SK-N-SH treated with all-trans-retinoic acid at 6 μM for 48 hours (cell line): ENCODE measurements around the gene SHC4.
A peak's percentile ranks its signal among the peaks of the same experiment; 100 is the strongest.

ENCODE experiments used
- ATAC-seq: fragments of 200-7000 bp; cut with Tn5 transposase; 3 replicates; pipeline ENCODE4 v1.9.1; 2020; ENCODE audit warnings: mild to moderate bottlenecking, moderate library complexity
- ARNTL ChIP-seq: fragments of 450-650 bp; formaldehyde crosslinking; IDR thresholded peaks from 2 replicates; pipeline ENCODE4 v1.5.0; 2020; ENCODE audit warnings: low read depth, mild to moderate bottlenecking, moderate library complexity, borderline replicate concordance
- BACH2 ChIP-seq: fragments of 250-450 bp; sonication (Bioruptor Pico); IDR thresholded peaks from 2 replicates; pipeline ENCODE4 v1.9.0; 2021; ENCODE audit warnings: mild to moderate bottlenecking, borderline replicate concordance
- CSDC2 ChIP-seq: fragments of 250-450 bp; sonication (Bioruptor Pico); IDR thresholded peaks from 2 replicates; pipeline ENCODE4 v1.5.0; 2020; ENCODE audit warnings: mild to moderate bottlenecking, moderate library complexity
- ESRRG ChIP-seq: fragments of 250-450 bp; sonication (Bioruptor Pico); IDR thresholded peaks from 2 replicates; pipeline ENCODE4 v1.6.1; 2021; ENCODE audit warnings: mild to moderate bottlenecking
- GLIS3 ChIP-seq: fragments of 250-450 bp; sonication (Bioruptor Pico); IDR thresholded peaks from 2 replicates; pipeline ENCODE4 v1.5.0; 2020; ENCODE audit warnings: mild to moderate bottlenecking, moderate library complexity
- ISL1 ChIP-seq: fragments of 250-450 bp; sonication (Bioruptor Pico); IDR thresholded peaks from 2 replicates; pipeline ENCODE4 v2.1.2; 2022; ENCODE audit warnings: mild to moderate bottlenecking, moderate library complexity
- OSR1 ChIP-seq: fragments of 250-450 bp; sonication (Bioruptor Pico); IDR thresholded peaks from 2 replicates; pipeline ENCODE4 v1.8.0; 2022; ENCODE audit warnings: moderate library complexity, mild to moderate bottlenecking, inconsistent platforms
- PPARA ChIP-seq: fragments of 250-450 bp; sonication (Bioruptor Pico); IDR thresholded peaks from 2 replicates; pipeline ENCODE4 v1.5.0; 2020; ENCODE audit warnings: mild to moderate bottlenecking, borderline replicate concordance
- RARB ChIP-seq: fragments of 250-450 bp; sonication (Bioruptor Pico); IDR thresholded peaks from 2 replicates; pipeline ENCODE4 v1.8.0; 2021; ENCODE audit warnings: mild to moderate bottlenecking, moderate library complexity
- SNAI2 ChIP-seq: fragments of 250-450 bp; sonication (Bioruptor Pico); IDR thresholded peaks from 2 replicates; pipeline ENCODE4 v1.5.0; 2020; ENCODE audit warnings: mild to moderate bottlenecking, moderate library complexity
- TCF4 ChIP-seq: fragments of 250-450 bp; sonication (Bioruptor Pico); IDR thresholded peaks from 2 replicates; pipeline ENCODE4 v1.8.0; 2021; ENCODE audit warnings: mild to moderate bottlenecking, moderate library complexity, borderline replicate concordance
- TOX ChIP-seq: fragments of 250-450 bp; sonication (Bioruptor Pico); IDR thresholded peaks from 2 replicates; pipeline ENCODE4 v1.8.0; 2021; ENCODE audit warnings: mild to moderate bottlenecking, moderate library complexity, borderline replicate concordance
- ZC3H10 ChIP-seq: fragments of 250-450 bp; sonication (Bioruptor Pico); IDR thresholded peaks from 2 replicates; pipeline ENCODE4 v1.5.1; 2021; ENCODE audit warnings: mild to moderate bottlenecking, moderate library complexity
- ZFP3 ChIP-seq: fragments of 250-450 bp; sonication (Bioruptor Pico); IDR thresholded peaks from 2 replicates; pipeline ENCODE4 v1.5.0; 2020; ENCODE audit warnings: mild to moderate bottlenecking, moderate library complexity
- ZFP30 ChIP-seq: fragments of 450-650 bp; formaldehyde crosslinking; IDR thresholded peaks from 2 replicates; pipeline ENCODE4 v1.5.0; 2022; ENCODE audit warnings: mild to moderate bottlenecking, moderate library complexity
- ZNF565 ChIP-seq: fragments of 450-650 bp; formaldehyde crosslinking; conservative IDR thresholded peaks from 2 replicates; pipeline ENCODE4 v1.5.0; 2020; ENCODE audit warnings: low read depth, mild to moderate bottlenecking, moderate library complexity
- ZNF70 ChIP-seq: fragments of 450-650 bp; formaldehyde crosslinking; IDR thresholded peaks from 2 replicates; pipeline ENCODE4 v1.5.0; 2020; ENCODE audit warnings: mild to moderate bottlenecking, moderate library complexity
- ZNF8 ChIP-seq: fragments of 450-650 bp; formaldehyde crosslinking; IDR thresholded peaks from 2 replicates; pipeline ENCODE4 v1.5.0; 2020; ENCODE audit warnings: mild to moderate bottlenecking, moderate library complexity
- TF ChIP-seq, protein P1 (sequence below): fragments of 250-450 bp; sonication (Bioruptor Pico); IDR thresholded peaks from 2 replicates; pipeline ENCODE4 v1.8.0; 2020; ENCODE audit warnings: mild to moderate bottlenecking, moderate library complexity, borderline replicate concordance
- TF ChIP-seq, protein P2 (sequence below): fragments of 250-450 bp; sonication (Bioruptor Pico); IDR thresholded peaks from 2 replicates; pipeline ENCODE4 v1.5.1; 2021; ENCODE audit warnings: mild to moderate bottlenecking, moderate library complexity
- TF ChIP-seq, protein P3 (sequence below): fragments of 250-450 bp; sonication (Bioruptor Pico); IDR thresholded peaks from 2 replicates; pipeline ENCODE4 v1.5.0; 2020; ENCODE audit warnings: mild to moderate bottlenecking, moderate library complexity

Gene SHC4

DNA sequence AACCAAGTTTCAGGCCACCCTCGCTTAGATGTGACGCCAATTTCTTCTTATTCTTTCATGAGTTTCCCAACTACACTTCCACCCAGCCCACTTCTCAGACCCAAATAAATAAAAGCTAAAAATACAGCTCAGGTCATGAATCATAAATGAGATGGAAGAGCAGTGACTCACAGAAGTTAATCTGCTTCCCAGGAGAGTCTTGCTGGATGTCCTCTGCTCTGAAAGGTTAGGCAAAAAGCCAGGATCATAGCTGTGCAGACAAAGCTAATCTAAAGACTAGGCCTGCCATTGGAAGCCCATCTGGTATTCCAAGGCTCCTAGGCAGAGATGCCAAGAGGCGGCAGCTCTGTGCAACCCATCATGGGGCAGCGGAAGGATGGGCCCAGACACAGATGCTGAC lies 24.1 kb downstream of the SHC4 start (continued):
- TF ChIP-seq ZC3H10 (CRISPR knock-in tag): no peak
- no peak for TF ChIP-seq TCF4 (CRISPR knock-in tag)
- no peak for TF ChIP-seq PPARA
- TF ChIP-seq SNAI2 (CRISPR knock-in tag): no peak
- TF ChIP-seq ISL1: no peak

DNA sequence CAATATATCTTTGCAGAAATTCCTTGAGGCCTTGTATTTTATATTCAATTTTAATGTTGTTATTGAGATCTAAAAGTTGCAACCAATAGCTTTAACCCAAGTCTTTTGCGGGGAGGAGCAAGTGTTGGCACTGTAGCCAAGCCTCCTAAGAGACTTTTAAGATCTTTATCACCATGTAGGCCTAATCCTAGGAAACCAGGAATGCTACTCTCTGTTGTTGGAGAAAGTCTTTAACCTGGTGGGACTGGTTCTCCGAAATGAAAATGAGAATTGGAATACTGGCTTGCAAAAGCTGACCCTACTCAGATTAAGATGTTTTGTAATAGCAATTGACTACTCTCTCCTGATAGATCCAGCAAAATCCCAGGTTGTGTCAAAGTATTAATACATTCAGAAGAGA lies 25.8 kb downstream of the SHC4 start:
- no peak for TF ChIP-seq ZNF565 (CRISPR knock-in tag)

DNA sequence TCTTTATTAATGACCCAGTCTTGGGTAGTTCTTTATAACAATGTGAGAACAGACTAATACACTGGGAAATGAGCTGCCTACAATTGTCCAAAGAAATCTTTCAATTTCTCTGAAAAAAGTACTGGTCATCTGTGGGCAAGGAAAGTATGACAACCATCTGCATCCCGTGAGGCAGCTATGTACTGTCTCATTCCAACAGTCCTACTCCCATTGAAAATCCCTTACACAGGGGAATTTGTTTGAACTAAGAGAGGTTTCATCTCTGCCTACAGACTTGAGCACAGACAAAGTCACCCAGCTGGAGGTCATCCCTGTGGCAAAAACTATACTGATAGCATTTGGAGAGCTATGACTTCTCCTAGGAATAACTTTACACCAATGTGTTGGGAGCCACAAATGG lies 27.1 kb downstream of the SHC4 start:
- peak; percentile 48 for ATAC-seq
- TF ChIP-seq RARB (CRISPR knock-in tag) (no peak), ZFP3 (CRISPR knock-in tag) (no peak), ZNF8 (no peak)
- TF ChIP-seq, protein P1, sequence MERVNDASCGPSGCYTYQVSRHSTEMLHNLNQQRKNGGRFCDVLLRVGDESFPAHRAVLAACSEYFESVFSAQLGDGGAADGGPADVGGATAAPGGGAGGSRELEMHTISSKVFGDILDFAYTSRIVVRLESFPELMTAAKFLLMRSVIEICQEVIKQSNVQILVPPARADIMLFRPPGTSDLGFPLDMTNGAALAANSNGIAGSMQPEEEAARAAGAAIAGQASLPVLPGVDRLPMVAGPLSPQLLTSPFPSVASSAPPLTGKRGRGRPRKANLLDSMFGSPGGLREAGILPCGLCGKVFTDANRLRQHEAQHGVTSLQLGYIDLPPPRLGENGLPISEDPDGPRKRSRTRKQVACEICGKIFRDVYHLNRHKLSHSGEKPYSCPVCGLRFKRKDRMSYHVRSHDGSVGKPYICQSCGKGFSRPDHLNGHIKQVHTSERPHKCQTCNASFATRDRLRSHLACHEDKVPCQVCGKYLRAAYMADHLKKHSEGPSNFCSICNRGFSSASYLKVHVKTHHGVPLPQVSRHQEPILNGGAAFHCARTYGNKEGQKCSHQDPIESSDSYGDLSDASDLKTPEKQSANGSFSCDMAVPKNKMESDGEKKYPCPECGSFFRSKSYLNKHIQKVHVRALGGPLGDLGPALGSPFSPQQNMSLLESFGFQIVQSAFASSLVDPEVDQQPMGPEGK (CRISPR knock-in tag): no peak

More for the DNA sequence above, 25.8 kb downstream of the SHC4 start:
- ATAC-seq: no peak

DNA sequence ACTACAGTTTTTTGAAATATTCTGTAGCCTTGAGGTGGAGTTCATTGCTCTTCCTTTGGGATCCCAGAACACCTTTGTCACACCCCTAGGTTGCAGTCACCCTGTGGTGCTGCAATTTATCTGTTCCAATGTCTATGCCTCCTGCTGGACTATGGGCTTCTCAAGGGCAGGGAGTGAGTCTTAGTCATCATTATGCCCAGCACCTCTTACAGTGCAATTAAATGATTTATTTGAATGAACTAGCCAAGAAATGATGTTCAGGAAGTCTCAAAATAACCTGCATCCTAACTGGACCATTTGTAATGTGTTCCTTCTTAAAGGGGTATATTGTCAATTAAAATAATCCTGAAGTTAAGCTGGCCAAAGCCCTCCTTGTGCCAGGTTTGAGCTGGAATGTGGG lies 28.5 kb downstream of the SHC4 start:
- no peak for TF ChIP-seq CSDC2 (CRISPR knock-in tag)

DNA sequence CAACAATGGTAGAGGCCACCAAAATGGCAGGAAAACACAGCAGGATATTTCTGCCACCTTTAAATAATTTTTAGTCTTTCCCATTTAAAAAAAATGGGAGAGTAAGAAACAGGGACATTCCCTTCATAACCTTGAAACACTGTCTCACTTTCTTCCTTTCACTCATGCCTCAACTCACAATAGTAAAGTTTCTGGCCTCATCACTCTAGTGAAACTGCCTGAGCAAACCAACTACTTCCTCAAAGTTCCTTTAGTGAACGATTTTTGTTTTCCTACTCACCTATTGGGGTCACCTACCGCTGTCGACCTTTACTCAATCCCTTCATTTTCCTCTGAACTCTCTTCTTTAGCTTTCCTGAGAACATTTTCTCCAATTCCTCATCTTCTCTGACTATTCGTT lies 33.0 kb downstream of the SHC4 start:
- TF ChIP-seq RARB (CRISPR knock-in tag) (no peak), ZC3H10 (CRISPR knock-in tag) (no peak), PPARA (no peak), TOX (CRISPR knock-in tag) (no peak), ZNF565 (CRISPR knock-in tag) (no peak), ESRRG (CRISPR knock-in tag) (no peak), GLIS3 (no peak), ZNF70 (CRISPR knock-in tag) (no peak)
- TF ChIP-seq, protein P2, sequence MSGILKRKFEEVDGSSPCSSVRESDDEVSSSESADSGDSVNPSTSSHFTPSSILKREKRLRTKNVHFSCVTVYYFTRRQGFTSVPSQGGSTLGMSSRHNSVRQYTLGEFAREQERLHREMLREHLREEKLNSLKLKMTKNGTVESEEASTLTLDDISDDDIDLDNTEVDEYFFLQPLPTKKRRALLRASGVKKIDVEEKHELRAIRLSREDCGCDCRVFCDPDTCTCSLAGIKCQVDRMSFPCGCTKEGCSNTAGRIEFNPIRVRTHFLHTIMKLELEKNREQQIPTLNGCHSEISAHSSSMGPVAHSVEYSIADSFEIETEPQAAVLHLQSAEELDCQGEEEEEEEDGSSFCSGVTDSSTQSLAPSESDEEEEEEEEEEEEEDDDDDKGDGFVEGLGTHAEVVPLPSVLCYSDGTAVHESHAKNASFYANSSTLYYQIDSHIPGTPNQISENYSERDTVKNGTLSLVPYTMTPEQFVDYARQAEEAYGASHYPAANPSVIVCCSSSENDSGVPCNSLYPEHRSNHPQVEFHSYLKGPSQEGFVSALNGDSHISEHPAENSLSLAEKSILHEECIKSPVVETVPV (CRISPR knock-in tag): no peak
- TF ChIP-seq, all 23 proteins: peak for 0
- ATAC-seq: no peak

More for the DNA sequence above, 28.5 kb downstream of the SHC4 start:
- ATAC-seq: no peak

DNA sequence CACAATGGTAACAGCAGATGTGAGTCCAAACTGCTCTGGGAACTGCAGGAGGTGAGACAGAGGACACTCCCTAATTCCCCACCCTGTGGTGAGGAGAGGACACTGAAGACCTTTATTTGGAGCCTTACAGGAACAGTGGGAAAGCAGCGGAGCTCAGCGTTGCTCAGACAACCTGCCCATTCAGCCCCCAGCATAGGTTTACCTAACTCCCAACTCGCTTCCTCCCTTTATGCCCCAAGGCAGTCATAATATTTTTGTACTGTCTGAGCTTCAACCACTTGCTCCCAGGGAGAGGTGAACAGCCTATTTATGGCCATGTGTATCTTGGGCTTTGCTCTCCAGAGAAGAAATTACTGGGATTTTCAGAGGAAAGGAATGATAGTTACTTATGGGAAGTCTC lies 34.1 kb downstream of the SHC4 start:
- TF ChIP-seq ARNTL (CRISPR knock-in tag) (no peak), BACH2 (CRISPR knock-in tag) (no peak), ZNF70 (CRISPR knock-in tag) (no peak), TCF4 (CRISPR knock-in tag) (no peak), SNAI2 (CRISPR knock-in tag) (no peak), ZNF565 (CRISPR knock-in tag) (no peak), OSR1 (CRISPR knock-in tag) (no peak), ESRRG (CRISPR knock-in tag) (no peak), ZNF8 (no peak), ISL1 (no peak), CSDC2 (CRISPR knock-in tag) (no peak), ZFP30 (CRISPR knock-in tag) (no peak), ZC3H10 (CRISPR knock-in tag) (no peak), TOX (CRISPR knock-in tag) (no peak)
- TF ChIP-seq, protein P3, sequence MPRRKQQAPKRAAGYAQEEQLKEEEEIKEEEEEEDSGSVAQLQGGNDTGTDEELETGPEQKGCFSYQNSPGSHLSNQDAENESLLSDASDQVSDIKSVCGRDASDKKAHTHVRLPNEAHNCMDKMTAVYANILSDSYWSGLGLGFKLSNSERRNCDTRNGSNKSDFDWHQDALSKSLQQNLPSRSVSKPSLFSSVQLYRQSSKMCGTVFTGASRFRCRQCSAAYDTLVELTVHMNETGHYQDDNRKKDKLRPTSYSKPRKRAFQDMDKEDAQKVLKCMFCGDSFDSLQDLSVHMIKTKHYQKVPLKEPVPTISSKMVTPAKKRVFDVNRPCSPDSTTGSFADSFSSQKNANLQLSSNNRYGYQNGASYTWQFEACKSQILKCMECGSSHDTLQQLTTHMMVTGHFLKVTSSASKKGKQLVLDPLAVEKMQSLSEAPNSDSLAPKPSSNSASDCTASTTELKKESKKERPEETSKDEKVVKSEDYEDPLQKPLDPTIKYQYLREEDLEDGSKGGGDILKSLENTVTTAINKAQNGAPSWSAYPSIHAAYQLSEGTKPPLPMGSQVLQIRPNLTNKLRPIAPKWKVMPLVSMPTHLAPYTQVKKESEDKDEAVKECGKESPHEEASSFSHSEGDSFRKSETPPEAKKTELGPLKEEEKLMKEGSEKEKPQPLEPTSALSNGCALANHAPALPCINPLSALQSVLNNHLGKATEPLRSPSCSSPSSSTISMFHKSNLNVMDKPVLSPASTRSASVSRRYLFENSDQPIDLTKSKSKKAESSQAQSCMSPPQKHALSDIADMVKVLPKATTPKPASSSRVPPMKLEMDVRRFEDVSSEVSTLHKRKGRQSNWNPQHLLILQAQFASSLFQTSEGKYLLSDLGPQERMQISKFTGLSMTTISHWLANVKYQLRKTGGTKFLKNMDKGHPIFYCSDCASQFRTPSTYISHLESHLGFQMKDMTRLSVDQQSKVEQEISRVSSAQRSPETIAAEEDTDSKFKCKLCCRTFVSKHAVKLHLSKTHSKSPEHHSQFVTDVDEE (CRISPR knock-in tag): no peak
- TF ChIP-seq, all 23 proteins: peak for 0
- no peak for ATAC-seq
